GM23338 (cell line): Measurements from ENCODE around the gene F2RL2.

ENCODE experiments used
- CREB1 ChIP-seq: fragments of 250-450 bp; sonication (Bioruptor Pico); IDR thresholded peaks from 2 replicates; pipeline ENCODE4 v1.5.0; 2020; ENCODE audit warnings: low read depth, mild to moderate bottlenecking, moderate library complexity
- TF ChIP-seq, protein P1 (sequence below): IDR thresholded peaks from one replicate; pipeline ENCODE4 v1.6.1; 2018; ENCODE audit warnings: antibody characterized with exemption; ENCODE audit not compliant: unreplicated experiment
- TF ChIP-seq, protein P2 (sequence below), 2 experiments: fragments of 200-600 bp in 1 of 2; sonication (generic) in 1 of 2; conservative IDR thresholded peaks; 2 replicates each; pipeline versions ENCODE4 v1.5.1 to v1.6.1; 2016 to 2017; ENCODE audit warnings: antibody characterized with exemption in 2 of 2, low read depth in 2 of 2, mild to moderate bottlenecking in 2 of 2, moderate library complexity in 1 of 2

DNA sequence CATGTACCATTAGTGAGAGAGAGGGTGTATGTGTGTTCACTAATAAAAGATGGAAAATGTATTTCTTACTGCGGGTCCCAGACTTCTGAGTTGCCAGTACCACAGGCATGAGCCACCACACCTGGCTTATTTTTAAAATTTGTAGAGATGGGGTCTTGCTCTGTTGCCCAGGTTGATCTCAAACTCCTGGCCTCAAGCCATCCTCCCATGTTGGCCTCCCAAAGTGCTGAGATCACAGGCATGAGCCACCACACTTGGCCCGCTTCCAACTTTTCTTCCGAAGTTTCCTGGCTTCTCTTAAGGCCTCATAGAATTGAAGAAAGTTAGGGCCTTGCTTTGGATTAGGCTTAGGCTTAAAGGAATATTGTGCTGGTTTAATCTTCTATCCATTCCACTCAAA is 40.4 kb upstream of the F2RL2 start:
- TF ChIP-seq, protein P1, sequence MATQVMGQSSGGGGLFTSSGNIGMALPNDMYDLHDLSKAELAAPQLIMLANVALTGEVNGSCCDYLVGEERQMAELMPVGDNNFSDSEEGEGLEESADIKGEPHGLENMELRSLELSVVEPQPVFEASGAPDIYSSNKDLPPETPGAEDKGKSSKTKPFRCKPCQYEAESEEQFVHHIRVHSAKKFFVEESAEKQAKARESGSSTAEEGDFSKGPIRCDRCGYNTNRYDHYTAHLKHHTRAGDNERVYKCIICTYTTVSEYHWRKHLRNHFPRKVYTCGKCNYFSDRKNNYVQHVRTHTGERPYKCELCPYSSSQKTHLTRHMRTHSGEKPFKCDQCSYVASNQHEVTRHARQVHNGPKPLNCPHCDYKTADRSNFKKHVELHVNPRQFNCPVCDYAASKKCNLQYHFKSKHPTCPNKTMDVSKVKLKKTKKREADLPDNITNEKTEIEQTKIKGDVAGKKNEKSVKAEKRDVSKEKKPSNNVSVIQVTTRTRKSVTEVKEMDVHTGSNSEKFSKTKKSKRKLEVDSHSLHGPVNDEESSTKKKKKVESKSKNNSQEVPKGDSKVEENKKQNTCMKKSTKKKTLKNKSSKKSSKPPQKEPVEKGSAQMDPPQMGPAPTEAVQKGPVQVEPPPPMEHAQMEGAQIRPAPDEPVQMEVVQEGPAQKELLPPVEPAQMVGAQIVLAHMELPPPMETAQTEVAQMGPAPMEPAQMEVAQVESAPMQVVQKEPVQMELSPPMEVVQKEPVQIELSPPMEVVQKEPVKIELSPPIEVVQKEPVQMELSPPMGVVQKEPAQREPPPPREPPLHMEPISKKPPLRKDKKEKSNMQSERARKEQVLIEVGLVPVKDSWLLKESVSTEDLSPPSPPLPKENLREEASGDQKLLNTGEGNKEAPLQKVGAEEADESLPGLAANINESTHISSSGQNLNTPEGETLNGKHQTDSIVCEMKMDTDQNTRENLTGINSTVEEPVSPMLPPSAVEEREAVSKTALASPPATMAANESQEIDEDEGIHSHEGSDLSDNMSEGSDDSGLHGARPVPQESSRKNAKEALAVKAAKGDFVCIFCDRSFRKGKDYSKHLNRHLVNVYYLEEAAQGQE: no peak
- TF ChIP-seq, protein P2, sequence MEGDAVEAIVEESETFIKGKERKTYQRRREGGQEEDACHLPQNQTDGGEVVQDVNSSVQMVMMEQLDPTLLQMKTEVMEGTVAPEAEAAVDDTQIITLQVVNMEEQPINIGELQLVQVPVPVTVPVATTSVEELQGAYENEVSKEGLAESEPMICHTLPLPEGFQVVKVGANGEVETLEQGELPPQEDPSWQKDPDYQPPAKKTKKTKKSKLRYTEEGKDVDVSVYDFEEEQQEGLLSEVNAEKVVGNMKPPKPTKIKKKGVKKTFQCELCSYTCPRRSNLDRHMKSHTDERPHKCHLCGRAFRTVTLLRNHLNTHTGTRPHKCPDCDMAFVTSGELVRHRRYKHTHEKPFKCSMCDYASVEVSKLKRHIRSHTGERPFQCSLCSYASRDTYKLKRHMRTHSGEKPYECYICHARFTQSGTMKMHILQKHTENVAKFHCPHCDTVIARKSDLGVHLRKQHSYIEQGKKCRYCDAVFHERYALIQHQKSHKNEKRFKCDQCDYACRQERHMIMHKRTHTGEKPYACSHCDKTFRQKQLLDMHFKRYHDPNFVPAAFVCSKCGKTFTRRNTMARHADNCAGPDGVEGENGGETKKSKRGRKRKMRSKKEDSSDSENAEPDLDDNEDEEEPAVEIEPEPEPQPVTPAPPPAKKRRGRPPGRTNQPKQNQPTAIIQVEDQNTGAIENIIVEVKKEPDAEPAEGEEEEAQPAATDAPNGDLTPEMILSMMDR (conservative IDR thresholded peaks at IDR 0.05; ENCODE audit: low read depth in 2 of 2): no peak
- TF ChIP-seq CREB1: no peak
